Subcutaneous adipose tissue (tissue), 4 donors: ENCODE measurements around the gene RHBG. TPM values are rescaled to one million over a fixed set of nuclear protein-coding genes. Genes with fewer than 3 reads are reported as not detected.

Experiments
- small RNA-seq: library from RNA; depleted of rRNA; stranded (forward); fragments of <200 nt; gene quantifications from one replicate; pipeline ENCODE3, GENCODE V24; 2016
- total RNA-seq, 4 donors: library from RNA; depleted of rRNA; stranded (reverse); fragments of >200 nt; gene quantifications; one replicate each; pipeline ENCODE4 v1.1.0, GENCODE V29; 2016
- TF ChIP-seq, protein P1 (sequence below): fragments of 450-650 bp; IDR thresholded peaks from one replicate; pipeline ENCODE4 v1.5.1; 2016; ENCODE audit warnings: low read depth, mild to moderate bottlenecking, control low read depth, antibody characterized with exemption, moderate library complexity

RHBG gene
- total RNA-seq, 4 donors from 2014 or later: not detected

DNA sequence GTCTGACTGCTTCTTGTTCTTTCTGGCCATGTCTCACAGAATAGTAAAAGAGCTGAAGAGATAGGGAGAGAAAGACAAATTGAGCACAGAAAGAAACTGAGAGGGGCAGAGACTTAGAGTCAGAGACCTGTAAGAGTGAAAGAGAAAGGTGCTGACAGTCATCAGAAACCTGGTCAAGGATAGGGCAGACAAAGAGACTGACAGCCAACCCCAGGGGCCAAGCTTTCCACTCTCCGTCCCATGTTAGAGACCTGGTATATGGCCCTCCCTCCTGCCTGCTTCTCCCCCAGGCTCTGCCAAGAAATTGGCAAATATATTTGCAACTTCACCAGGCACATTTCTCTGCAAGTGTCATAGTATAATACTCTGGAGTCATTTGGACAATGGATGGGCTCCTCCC is 64.6 kb downstream of the RHBG start:
- TF ChIP-seq, protein P1, sequence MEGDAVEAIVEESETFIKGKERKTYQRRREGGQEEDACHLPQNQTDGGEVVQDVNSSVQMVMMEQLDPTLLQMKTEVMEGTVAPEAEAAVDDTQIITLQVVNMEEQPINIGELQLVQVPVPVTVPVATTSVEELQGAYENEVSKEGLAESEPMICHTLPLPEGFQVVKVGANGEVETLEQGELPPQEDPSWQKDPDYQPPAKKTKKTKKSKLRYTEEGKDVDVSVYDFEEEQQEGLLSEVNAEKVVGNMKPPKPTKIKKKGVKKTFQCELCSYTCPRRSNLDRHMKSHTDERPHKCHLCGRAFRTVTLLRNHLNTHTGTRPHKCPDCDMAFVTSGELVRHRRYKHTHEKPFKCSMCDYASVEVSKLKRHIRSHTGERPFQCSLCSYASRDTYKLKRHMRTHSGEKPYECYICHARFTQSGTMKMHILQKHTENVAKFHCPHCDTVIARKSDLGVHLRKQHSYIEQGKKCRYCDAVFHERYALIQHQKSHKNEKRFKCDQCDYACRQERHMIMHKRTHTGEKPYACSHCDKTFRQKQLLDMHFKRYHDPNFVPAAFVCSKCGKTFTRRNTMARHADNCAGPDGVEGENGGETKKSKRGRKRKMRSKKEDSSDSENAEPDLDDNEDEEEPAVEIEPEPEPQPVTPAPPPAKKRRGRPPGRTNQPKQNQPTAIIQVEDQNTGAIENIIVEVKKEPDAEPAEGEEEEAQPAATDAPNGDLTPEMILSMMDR: no peak

Small RNA genes lying within 50 kb of the gene (small RNA-seq; reads per million reads assigned to genes)
- gene MIR9-1: not detected

Other genes starting within 250 kb of the RHBG start
- gene SEMA4A, start 215.6 kb upstream of the RHBG start, total RNA-seq: 1 to 10 TPM; 2.6 to 3.4 (median 3.0) TPM
- gene SLC25A44, start 175.1 kb upstream of the RHBG start, total RNA-seq: 10 to 100 TPM in 3 of 4 donors, 1 to 10 TPM in 1; 7.9 to 22.3 (median 13.1) TPM
- gene PMF1, start 156.2 kb upstream of the RHBG start, total RNA-seq: 10 to 100 TPM; 36.3 to 51.2 (median 41.0) TPM
- gene BGLAP, start 127.0 kb upstream of the RHBG start, total RNA-seq: under 1 TPM in 2 of 4 donors, not detected in 2; 0.68 to 0.94 TPM
- 1 to 10 TPM in 2 of 4 donors, under 1 TPM in 1, not detected in 1; 0.66 to 1.5 (median 1.0) TPM for gene PAQR6, start 121.2 kb upstream of the RHBG start, total RNA-seq
- 10 to 100 TPM; 26.6 to 48.6 (median 37.3) TPM for gene SMG5, start 86.4 kb upstream of the RHBG start, total RNA-seq
- gene TMEM79, start 84.9 kb upstream of the RHBG start, total RNA-seq: 1 to 10 TPM in 3 of 4 donors, not detected in 1; 1.0 to 2.3 (median 2.2) TPM
- 10 to 100 TPM; 34.9 to 84.3 (median 48.3) TPM for gene GLMP, start 73.5 kb upstream of the RHBG start, total RNA-seq
- not detected for gene VHLL, start 69.9 kb upstream of the RHBG start, total RNA-seq
- gene CCT3, start 30.9 kb upstream of the RHBG start, total RNA-seq: 100 to 1,000 TPM; 125 to 195 (median 140) TPM
- not detected for gene TSACC, start 30.7 kb upstream of the RHBG start, total RNA-seq
- gene MEF2D, start 131.6 kb downstream of the RHBG start, total RNA-seq: 10 to 100 TPM; 18.9 to 46.5 (median 24.8) TPM
- 1 to 10 TPM in 2 of 4 donors, under 1 TPM in 1, not detected in 1; 0.57 to 2.5 (median 2.0) TPM for gene IQGAP3, start 203.4 kb downstream of the RHBG start, total RNA-seq
- not detected for gene TTC24, start 210.5 kb downstream of the RHBG start, total RNA-seq
- gene NAXE, start 222.6 kb downstream of the RHBG start, total RNA-seq: 10 to 100 TPM; 45.8 to 61.1 (median 49.7) TPM
- 10 to 100 TPM; 10.7 to 35.1 (median 21.4) TPM for gene GPATCH4, start 232.3 kb downstream of the RHBG start, total RNA-seq